PC-9 (cell line): ENCODE results near the gene BCL11B. TPM values are rescaled to one million over a fixed set of nuclear protein-coding genes. Genes with fewer than 3 reads are reported as not detected.

ENCODE experiments used
- BruUV-seq: library from RNA; stranded (reverse); fragments of 400-500 nt; replicated peaks from 2 replicates; lab custom pipeline; 2021; lab: Mats Ljungman, UMichigan
- CTCF ChIA-PET: fragments of 300-600 bp; sonication (Branson Sonifier 250); formaldehyde crosslinking; loops from one replicate; lab custom pipeline; 2022; ENCODE audit warnings: antibody characterized with exemption; lab: Charles Lee
- POLR2A ChIA-PET: fragments of 300-600 bp; sonication (Branson Sonifier 250); formaldehyde crosslinking; loops from one replicate; lab custom pipeline; 2022; ENCODE audit warnings: antibody characterized with exemption; ENCODE audit not compliant: unreplicated experiment; lab: Charles Lee
- DNase-seq, 2 experiments: peaks; one replicate each; pipeline versions ENCODE4 v3.0.0 to v3.0.0-alpha.2; 2015 to 2022; ENCODE audit warnings: mixed read lengths in 1 of 2
- H2AFZ ChIP-seq: fragments of 200-600 bp; sonication (generic); 2 replicates; pipeline ENCODE4 v1.8.1; 2017; ENCODE audit warnings: antibody characterized with exemption
- H3F3A ChIP-seq: fragments of 200-600 bp; sonication (generic); 2 replicates; pipeline ENCODE4 v1.8.1; 2017; ENCODE audit warnings: antibody characterized with exemption, mild to moderate bottlenecking, low read depth; ENCODE audit not compliant: insufficient read depth
- H3K27ac ChIP-seq: fragments of 200-600 bp; sonication (generic); 2 replicates; pipeline ENCODE4 v1.6.1; 2016; ENCODE audit warnings: mixed run types
- H3K27me3 ChIP-seq: fragments of 200-600 bp; sonication (generic); 2 replicates; pipeline ENCODE4 v1.6.1; 2016; ENCODE audit warnings: low read depth, mixed run types; ENCODE audit not compliant: insufficient read depth
- H3K36me3 ChIP-seq: fragments of 200-600 bp; sonication (generic); 2 replicates; pipeline ENCODE4 v1.6.1; 2016; ENCODE audit warnings: low read depth, mixed run types
- H3K4me1 ChIP-seq: fragments of 200-600 bp; sonication (generic); replicated peaks from 2 replicates; pipeline ENCODE4 v1.6.1; 2016; ENCODE audit warnings: mixed run types; ENCODE audit not compliant: insufficient read depth
- H3K4me2 ChIP-seq: fragments of 200-600 bp; sonication (generic); 2 replicates; pipeline ENCODE4 v1.6.1; 2017; ENCODE audit warnings: mixed run types
- H3K4me3 ChIP-seq: fragments of 200-600 bp; sonication (generic); 2 replicates; pipeline ENCODE4 v1.6.1; 2016; ENCODE audit warnings: mixed run types
- H3K79me2 ChIP-seq: fragments of 200-600 bp; sonication (generic); 2 replicates; pipeline ENCODE4 v1.6.1; 2017; ENCODE audit warnings: low read depth, mixed run types
- H3K9me2 ChIP-seq: fragments of 200-600 bp; sonication (generic); 2 replicates; pipeline ENCODE4 v1.8.1; 2017; ENCODE audit warnings: mild to moderate bottlenecking; ENCODE audit not compliant: insufficient read depth
- H3K9me3 ChIP-seq: fragments of 200-600 bp; sonication (generic); 2 replicates; pipeline ENCODE4 v1.8.1; 2016; ENCODE audit warnings: low read depth; ENCODE audit not compliant: insufficient read depth
- H4K20me1 ChIP-seq: fragments of 200-600 bp; sonication (generic); 2 replicates; pipeline ENCODE4 v1.8.1; 2017; ENCODE audit not compliant: insufficient read depth
- EZH2 ChIP-seq: fragments of 200-600 bp; sonication (generic); IDR thresholded peaks from 2 replicates; pipeline ENCODE4 v1.8.0; 2017; ENCODE audit warnings: antibody characterized with exemption, low read depth
- intact Hi-C: fragments of 100-400 bp; cut with micrococcal nuclease; formaldehyde crosslinking; loops from one replicate; pipeline ENCODE4 v1.10.0; 2022; ENCODE audit not compliant: unreplicated experiment
- total RNA-seq: library from RNA; stranded (reverse); gene quantifications from 2 replicates; pipeline ENCODE4 v1.2.3, GENCODE V29; 2021
- TF ChIP-seq, protein P1 (sequence below): fragments of 200-600 bp; sonication (generic); conservative IDR thresholded peaks from 2 replicates; pipeline ENCODE4 v1.6.1; 2017; ENCODE audit warnings: mixed run types, antibody characterized with exemption, mild to moderate bottlenecking, moderate library complexity

BCL11B gene
- total RNA-seq, 1 experiment from 2014 or later: not detected

GRCh38 chr14:99120526-99121318, 151.3 kb downstream of the BCL11B start:
- POLR2A ChIA-PET: no interaction called here

DNA sequence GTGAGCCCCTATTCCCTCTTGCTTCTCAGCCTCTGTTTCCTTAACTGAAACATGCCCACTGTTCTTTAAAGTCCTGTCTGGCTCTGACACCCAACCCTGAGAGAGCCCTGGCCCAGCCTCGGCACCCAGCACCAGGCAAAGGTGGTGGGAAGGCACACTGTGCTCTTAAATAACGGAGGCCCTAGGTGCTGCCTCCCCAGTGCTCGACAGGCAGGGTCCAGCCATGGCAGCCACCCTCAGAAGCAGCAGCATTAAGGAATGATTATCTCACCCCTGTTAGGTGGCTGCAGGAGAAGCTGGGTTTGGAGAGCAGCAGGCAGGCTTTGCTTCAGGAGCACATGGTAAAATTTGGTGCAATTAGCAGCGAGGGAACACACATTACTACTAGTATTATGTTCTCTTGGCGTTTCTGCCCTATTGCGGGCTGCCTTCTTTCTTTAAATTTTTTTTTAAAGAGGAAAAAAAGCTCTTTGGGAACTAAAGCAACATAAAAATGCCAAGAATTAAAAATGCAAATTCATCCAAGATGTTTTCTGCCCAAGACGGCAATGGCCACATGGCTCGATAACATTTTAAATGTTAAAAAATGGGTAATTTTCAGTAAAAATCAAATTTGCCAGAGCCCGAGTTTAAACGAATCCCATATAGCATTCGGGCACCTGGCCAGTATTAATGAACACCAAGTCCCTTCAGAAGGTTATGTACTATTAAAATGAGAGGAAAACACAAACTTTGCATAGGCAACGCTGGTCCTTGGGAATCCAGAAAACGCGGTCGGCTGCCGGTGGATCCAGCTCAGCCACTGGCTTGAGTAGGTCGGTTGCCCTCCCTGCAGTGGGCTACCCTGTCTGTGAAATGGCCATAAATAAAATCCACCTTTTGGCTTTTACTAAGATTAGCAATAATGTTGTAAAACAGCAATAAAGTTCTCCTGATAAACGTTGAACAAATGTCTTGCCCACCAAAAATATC, 152.2 kb downstream of the BCL11B start:
- H3K9me2 ChIP-seq: no peaks in the 10 kb centered on the region
- no peaks in the 10 kb centered on the region for H4K20me1 ChIP-seq
- POLR2A ChIA-PET: no interaction called here
- TF ChIP-seq, protein P1, sequence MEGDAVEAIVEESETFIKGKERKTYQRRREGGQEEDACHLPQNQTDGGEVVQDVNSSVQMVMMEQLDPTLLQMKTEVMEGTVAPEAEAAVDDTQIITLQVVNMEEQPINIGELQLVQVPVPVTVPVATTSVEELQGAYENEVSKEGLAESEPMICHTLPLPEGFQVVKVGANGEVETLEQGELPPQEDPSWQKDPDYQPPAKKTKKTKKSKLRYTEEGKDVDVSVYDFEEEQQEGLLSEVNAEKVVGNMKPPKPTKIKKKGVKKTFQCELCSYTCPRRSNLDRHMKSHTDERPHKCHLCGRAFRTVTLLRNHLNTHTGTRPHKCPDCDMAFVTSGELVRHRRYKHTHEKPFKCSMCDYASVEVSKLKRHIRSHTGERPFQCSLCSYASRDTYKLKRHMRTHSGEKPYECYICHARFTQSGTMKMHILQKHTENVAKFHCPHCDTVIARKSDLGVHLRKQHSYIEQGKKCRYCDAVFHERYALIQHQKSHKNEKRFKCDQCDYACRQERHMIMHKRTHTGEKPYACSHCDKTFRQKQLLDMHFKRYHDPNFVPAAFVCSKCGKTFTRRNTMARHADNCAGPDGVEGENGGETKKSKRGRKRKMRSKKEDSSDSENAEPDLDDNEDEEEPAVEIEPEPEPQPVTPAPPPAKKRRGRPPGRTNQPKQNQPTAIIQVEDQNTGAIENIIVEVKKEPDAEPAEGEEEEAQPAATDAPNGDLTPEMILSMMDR: no peak
- TF ChIP-seq EZH2: no peak
- no peak overlapping the region for H3K4me3 ChIP-seq
- H3K36me3 ChIP-seq: no peaks in the 10 kb centered on the region
- peaks cover 38% of the 10 kb centered on the region; the same call in 1 of the 2 replicates for H3K27me3 ChIP-seq
- no peak overlapping the region for H3K27ac ChIP-seq
- H3K4me2 ChIP-seq: no peak overlapping the region
- H2AFZ ChIP-seq: no peak overlapping the region
- no peaks in the 10 kb centered on the region for H3K4me1 ChIP-seq
- intact Hi-C loops: no loop called here
- H3K9me3 ChIP-seq: no peaks in the 10 kb centered on the region
- no peaks in the 10 kb centered on the region for H3F3A ChIP-seq
- H3K79me2 ChIP-seq: no peaks in the 10 kb centered on the region
- DNase-seq: no peak
- BruUV-seq: no TSS peak
- CTCF ChIA-PET: no interaction called here

More at GRCh38 chr14:99120526-99121318, 151.3 kb downstream of the BCL11B start:
- no peaks in the 10 kb centered on the region for H4K20me1 ChIP-seq
- H2AFZ ChIP-seq: no peak overlapping the region
- no peak overlapping the region for H3K4me2 ChIP-seq
- H3K27me3 ChIP-seq: peaks cover 38% of the 10 kb centered on the region; the same call in 1 of the 2 replicates
- no peaks in the 10 kb centered on the region for H3K9me3 ChIP-seq
- no peak overlapping the region for H3K4me3 ChIP-seq
- H3K27ac ChIP-seq: no peak overlapping the region
- no peaks in the 10 kb centered on the region for H3F3A ChIP-seq
- TF ChIP-seq, protein P1: no peak
- TF ChIP-seq EZH2: no peak
- no peak for DNase-seq
- no peaks in the 10 kb centered on the region for H3K79me2 ChIP-seq
- intact Hi-C loops: no loop called here
- no peaks in the 10 kb centered on the region for H3K9me2 ChIP-seq
- H3K4me1 ChIP-seq: no peaks in the 10 kb centered on the region
- H3K36me3 ChIP-seq: no peaks in the 10 kb centered on the region
- no TSS peak for BruUV-seq
- CTCF ChIA-PET: no interaction called here

Other genes with a start within 250 kb of the BCL11B start
- 13.0 and 13.4 TPM in 2 replicates for gene SETD3, start 208.7 kb upstream of the BCL11B start, total RNA-seq
- 9.7 and 19.0 TPM in 2 replicates for gene CCNK, start 209.2 kb upstream of the BCL11B start, total RNA-seq